GM18951 (cell line): ENCODE results near the gene MCRIP1.

Experiments
- POLR2A ChIP-seq: IDR thresholded peaks from 4 replicates; pipeline ENCODE4 v1.6.1; 2011; ENCODE audit warnings: mild to moderate bottlenecking; ENCODE audit not compliant: insufficient read length, insufficient read depth; ENCODE audit errors: extremely low read depth
- in situ Hi-C: fragments of 300-500 bp; cut with MboI; formaldehyde crosslinking; loops from one replicate; pipeline ENCODE4 v1.12.0; 2022; ENCODE audit warnings: low sequenced_read_pairs, mixed read lengths, inconsistent platforms; ENCODE audit not compliant: unreplicated experiment

The MCRIP1 gene

DNA sequence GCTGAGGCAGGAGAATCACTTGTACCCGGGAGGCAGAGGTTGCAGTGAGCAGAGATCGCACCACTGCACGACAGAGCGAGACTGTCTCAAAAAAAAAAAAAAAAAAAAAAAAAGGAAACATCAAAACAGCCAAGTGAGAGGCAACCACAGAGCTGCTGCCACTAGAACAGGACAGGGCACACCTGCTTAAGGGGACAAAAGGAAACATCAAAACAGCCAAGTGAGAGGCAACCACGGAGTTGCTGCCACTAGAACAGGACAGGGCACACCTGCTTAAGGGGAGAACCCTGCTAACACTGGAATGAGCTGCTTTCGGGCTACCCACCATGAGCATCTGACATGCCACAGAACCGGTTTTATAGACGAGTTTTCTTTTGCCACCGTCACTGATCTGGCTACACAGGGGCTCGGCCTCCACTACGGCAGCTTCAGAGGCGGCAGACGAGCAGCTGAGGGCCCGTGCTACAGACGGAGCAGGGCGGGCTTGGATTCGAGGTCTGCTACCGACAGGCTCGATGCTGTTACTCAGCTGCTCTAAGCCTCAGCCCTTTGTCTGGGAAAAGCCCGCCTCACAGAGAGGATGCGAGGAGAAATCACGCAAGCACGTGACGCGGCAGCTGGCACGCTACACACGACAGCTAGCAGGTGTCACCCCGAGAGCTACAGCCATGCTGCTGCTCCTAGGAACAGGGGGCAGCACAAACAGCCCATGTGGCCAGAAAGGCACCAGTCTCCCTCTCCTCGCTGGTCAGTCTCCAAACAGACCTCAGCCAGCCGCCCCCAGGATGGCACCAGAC is 25.3 kb upstream of the MCRIP1 start:
- in situ Hi-C loops: no loop called here
- no peak for TF ChIP-seq POLR2A

DNA sequence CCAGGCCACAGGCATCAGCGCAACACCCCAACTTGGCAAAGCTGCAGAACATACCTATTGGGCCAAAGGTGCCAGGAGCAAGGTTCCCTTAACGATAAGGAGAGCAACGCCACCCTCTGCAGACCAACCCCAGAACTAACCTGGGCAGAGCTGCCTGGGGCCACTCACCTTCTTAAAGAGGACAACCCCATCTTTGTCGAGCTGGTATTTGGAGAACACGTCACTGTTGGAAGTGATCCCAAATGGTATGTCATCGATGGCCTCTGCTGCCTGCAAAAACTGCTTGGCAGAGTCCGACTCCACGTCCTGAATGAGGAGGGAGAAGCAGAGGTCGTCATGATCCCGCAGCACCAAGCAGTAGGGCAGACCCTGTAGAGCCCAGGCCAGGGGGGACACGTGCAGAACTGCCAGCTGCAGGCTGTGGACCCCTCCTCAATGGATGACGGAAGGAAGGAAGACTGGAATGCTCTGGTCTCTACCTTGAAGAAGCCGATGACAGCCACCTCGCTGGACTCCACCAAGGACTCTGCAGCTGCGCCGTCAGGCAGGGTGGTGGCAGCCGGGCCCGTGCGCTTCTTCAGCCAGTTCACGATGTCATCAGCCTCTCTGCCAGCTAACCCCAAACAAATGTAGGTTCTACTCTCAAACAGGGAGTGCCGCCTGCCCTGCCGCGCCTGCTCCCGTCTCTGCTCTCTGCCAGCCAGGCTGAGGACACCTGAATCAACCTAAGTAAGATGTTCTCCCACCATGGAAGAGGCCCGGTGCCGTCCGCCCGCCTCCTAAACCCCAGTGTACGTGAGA is 22.1 kb upstream of the MCRIP1 start:
- in situ Hi-C loops: no loop called here
- no peak for TF ChIP-seq POLR2A

DNA sequence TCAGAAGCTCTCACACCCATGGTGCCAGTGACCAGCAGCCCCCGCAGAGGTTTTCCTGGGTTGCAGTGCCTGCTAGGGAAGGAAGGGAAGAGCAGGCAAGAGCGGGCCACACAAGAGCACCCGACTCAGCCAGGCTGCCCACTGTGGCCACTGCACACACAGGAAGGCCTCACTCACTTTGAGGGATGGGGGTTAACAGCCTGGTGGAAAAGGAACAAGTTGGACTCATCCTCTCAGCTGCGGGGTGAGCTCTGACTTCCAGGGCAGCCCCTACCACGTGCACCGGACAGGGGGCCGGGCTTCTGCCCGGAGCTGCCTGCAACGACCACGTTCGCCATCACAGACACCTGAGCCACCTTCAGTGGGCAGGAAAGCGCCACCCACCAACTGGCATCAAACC is 19.1 kb upstream of the MCRIP1 start:
- in situ Hi-C loops: no loop called here
- no peak for TF ChIP-seq POLR2A

DNA sequence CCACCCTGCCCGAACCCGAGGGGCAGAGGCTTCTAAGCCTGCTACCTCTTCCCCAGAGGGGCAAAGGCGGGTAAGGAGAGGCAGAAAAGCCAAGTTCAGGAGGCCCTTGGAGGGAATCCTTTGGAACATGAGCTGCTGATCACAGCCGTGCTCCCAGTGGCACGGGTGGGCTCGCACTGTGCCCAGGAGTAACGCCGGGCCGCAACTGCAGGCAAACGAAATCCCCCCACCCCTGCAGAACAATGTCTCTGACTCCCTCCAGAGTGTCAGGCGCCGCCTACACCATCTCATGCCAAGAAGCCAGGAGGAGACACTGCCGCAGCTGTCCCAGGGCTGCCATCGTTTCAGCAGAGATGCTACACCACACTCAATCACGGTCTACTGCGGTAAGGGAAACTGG is 18.3 kb upstream of the MCRIP1 start:
- in situ Hi-C loops: no loop called here
- no peak for TF ChIP-seq POLR2A

DNA sequence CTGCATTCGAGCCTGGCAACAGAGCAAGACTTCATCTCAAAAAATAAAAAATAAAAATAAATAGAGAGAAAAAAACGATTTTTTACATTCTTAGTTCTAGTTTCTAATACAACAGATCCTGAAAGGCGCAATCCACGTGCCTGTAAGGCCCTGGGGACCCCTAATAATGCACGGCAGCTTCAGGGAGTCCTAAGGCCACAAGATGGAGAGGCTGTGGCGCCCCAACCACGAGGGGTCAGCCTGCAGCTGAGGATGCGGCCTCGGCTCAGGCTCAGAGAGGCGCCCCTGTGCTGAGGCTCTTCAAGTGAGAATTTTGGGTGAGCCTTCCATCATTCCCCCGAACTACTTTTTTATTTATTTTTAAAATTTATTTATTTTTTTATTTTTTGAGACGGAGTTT is 16.4 kb upstream of the MCRIP1 start:
- TF ChIP-seq POLR2A: no peak
- in situ Hi-C loops: no loop called here

DNA sequence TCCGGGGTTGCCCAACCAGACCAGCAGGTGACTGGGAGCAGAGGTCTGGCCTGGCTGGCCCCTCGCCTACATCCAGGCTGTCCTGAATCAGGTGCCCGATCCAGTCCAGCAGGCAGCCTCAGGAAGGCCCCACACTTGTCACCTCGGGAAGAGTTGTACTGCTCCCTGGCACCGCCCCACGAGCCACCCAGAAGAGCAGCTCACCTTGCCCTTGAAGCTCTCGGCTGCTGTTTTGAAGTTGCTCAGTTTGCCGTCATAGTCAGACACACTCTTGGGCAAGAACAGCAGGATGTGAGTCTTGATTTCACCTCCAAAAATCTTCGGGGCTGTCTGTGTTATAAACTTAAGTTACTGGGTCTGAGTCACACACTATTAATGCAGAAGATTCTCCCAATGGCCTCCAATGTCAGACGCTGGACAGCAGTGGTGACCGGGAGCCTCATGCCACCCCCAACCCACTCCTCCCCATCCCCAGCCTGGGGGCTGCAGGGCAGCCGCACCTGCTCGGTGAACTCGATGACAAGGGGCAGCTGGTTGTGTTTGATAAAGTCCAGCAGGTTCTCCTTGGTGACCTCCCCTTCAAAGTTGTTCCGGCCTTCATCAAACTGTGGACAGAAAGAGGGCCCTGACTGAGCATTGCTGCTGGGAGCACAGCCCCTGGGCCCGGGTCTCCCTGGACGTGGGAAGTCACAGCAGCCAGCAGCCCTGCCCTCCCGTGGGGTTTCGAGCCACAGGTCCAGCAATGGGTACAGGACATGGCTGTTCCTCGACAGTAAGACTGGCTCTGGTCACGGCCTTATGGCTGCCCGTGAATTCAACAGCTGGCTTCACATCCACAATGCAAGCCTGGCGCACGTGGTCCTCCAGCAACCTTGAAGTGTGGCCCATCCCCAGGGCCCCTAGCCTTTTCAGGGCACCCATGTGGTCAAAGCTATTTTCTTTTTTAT is 13.9 kb upstream of the MCRIP1 start:
- in situ Hi-C loops: no loop called here
- no peak for TF ChIP-seq POLR2A

DNA sequence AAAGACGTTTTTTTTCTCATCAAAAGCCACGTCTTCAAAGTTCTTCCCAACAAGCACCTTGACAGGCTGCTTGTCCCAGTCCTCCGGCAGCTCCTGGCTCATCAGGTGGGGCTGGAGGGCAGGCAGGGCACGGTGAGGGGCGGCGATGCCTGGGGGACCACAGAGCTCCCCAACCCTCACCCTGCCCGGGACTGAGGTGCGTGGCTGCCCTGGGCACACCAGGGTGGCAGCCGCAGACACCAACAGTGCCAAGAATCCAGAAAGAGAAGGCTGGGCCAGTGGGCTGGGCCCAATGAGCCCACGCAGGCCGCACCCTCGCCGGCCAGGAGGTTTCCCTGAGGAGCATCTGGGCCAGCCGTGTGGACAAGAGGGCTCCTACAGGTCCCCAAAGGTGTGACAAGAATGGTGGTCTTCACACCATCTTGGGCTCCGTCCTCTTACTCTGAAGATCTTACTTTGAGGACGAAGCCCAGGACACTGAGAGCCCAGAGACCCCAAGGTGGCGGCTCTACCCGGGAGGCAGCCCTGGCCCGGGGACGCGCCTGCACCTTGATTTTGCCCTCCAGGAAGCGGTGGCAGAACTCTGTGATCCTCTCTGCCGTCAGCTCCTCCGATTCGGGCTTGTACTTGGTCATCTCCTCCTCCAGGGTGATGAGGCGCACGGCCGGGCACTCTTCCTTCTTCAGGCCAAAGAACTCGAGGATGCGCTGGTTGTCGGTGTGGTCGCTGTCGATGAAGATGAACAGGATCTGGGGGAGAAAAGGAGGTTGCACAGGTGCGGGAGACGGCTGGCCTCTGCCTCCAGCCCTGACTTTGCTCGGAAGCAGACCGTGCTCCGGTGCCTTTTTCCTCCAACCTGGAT is 13.0 kb upstream of the MCRIP1 start:
- no peak for TF ChIP-seq POLR2A
- in situ Hi-C loops: no loop called here

DNA sequence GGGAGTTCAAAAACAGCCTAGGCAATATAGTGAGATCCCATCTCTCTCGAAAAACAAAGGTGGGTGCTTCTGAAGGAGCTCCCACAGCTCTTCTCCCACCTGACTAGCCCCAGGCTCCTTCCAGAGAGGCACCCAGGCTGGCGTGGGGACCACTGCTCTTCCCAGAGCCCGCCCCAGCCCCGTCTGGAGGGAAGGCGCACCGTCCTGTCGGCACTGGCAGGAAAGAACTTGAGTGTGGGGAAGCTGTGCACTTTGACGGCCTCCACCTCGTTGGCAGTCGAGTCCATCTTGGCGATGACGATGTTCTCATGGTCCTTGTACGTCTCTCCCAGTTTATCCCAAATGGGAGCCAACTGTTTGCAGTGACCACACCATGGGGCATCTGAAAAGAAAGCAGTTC is 12.3 kb upstream of the MCRIP1 start:
- no peak for TF ChIP-seq POLR2A
- in situ Hi-C loops: no loop called here

DNA sequence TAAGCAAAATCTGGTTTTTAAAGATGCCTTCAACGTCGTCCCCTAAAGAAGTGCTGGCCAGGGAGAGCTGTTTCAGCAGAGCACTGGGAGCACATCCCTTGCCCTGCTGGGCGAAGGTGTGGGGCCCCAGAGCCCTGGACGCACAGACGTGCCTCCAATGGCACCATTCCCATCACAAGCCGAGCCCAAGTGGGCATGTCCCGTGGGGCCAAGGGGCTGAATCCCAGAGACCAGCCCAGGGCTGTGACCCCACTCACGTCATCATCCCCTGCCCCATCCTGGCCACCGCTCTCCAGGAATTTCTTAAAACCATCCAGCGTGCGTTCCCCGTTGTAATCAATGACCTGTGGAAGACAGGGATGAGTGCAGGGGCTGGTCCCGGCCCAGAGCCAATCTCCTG is 11.8 kb upstream of the MCRIP1 start:
- no peak for TF ChIP-seq POLR2A
- in situ Hi-C loops: no loop called here

DNA sequence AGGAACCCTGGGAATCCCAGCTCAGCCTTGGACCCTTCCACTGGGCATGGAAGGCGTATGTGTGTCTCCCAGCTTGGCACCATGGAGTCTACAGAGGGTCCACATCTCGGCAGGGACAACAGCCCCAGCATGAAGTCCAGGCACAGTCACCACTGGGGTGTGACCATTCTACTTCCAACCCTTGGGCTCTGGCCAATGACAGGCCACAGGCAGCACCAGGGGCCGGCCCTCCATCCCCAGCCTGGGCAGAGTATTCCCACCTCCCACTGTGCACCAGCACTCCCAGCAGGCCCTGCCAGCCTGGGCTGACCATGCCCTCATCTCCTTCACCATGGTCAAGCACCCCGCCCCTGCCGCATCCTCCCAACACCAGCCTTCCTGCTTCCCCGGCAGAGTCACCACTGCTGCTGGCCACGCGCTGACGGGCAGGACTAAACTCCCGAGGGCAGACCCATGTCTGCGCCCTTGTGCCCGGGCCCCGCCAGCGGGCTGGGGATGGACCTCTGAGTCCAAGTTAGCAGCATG is 11.3 kb upstream of the MCRIP1 start:
- TF ChIP-seq POLR2A: no peak
- in situ Hi-C loops: no loop called here

DNA sequence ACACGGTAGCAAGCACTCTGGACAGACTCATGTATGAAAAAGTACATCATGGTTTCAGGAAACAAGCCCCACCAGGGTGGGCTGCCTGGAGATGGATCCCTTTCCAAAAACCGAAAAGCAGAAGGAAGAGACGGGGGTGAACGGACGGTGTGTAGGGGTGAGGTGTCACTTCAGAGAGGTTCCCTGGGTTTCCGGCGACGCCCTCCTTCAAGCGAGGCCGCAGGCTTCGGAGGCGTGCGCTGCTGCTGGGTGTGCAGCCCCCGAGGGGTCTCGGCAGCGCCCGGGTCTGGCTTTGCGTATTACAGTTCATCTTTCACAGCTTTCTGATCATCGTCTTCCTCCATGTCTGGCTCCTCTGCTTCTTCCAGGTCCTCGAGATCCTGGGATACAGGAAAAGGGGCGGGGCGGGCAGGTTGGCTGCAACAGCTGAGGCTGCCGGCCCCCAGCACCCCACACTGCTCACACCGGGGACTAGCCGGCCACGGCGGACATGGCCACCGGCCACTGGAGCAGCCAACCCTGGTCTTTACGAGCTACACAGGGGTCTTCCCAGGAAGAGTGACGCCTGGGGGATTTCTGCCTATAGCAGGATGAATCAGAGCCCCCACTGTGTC is 10.7 kb upstream of the MCRIP1 start:
- peak; percentile 26 for TF ChIP-seq POLR2A
- in situ Hi-C loops: no loop called here

DNA sequence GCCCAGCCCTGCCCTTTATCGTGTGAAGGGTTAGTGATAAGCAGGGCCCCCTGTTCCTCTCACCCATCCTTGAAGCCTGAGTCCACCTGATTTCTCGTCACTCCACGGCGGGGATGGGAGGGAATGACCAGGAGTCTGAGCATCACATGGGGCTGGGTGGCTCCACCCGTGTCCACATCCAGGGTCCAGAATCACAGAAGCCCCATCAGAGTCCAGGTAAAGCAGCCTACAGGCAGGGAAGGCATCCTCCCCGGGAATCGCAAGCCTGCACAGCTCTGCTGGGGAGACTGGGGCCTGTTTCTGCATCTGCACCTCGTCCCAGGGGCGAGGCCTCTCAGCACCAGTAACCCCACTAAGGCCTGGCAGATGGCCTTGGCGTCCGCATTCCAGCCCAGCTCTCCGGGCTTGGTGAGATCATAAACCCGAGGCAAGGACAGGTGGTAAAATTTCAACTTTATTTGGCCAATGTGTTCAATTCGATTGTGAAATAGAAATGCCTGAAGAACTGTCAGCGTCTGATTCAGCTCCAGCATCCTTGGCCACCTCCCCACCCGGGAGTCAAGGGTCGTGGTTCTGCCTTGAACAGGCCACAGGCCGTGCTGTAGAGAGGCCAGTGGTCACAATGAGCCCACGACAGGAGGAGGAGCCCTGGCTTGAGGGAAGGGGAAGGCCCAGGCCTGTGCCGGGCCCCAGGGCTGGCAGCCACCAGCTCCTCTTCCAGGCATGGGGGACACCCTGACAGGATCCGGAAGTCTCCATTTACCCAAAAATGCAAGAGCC is 9.8 kb upstream of the MCRIP1 start:
- peak; percentile 18 for TF ChIP-seq POLR2A
- in situ Hi-C loops: no loop called here
